PFSK-1 (cell line): ENCODE measurements around the gene DHX15.

Experiments used
- FOXP2 ChIP-seq: optimal IDR thresholded peaks from 2 replicates; pipeline ENCODE3; 2011; ENCODE audit warnings: borderline replicate concordance, control low read depth, inconsistent platforms; ENCODE audit not compliant: insufficient read depth; ENCODE audit errors: extremely low read length, extremely low read depth
- POLR2AphosphoS5 ChIP-seq: IDR thresholded peaks from 2 replicates; pipeline ENCODE4 v1.6.1; 2012; ENCODE audit warnings: low read depth, mild to moderate bottlenecking, control low read depth, low read length, moderate library complexity
- REST ChIP-seq, 2 experiments: IDR thresholded peaks; 2 replicates each; pipeline versions ENCODE4 v1.6.1 to v1.8.0; 2011 to 2012; ENCODE audit warnings: low read depth in 2 of 2, low read length in 2 of 2, control low read depth in 1 of 2, inconsistent platforms in 1 of 2, mild to moderate bottlenecking in 1 of 2, moderate library complexity in 1 of 2; ENCODE audit not compliant: insufficient read depth in 1 of 2
- SIN3A ChIP-seq: IDR thresholded peaks from 2 replicates; pipeline ENCODE4 v1.6.1; 2012; ENCODE audit warnings: mild to moderate bottlenecking, low read length, moderate library complexity, borderline replicate concordance; ENCODE audit not compliant: insufficient read depth
- TAF1 ChIP-seq: IDR thresholded peaks from 2 replicates; pipeline ENCODE4 v1.6.1; 2012; ENCODE audit warnings: low read length, control low read depth, borderline replicate concordance; ENCODE audit not compliant: insufficient read depth

DHX15 gene

GRCh38 chr4:24607334-24607733 lies 23.0 kb upstream of the DHX15 start:
- TF ChIP-seq TAF1 (no peak), FOXP2 (no peak), SIN3A (no peak), POLR2AphosphoS5 (no peak), REST (IDR thresholded peaks at IDR 0.05; ENCODE audit: insufficient read depth in 1 of 2, low read depth in 2 of 2, low read length in 2 of 2) (no peak)

- TF ChIP-seq TAF1 (no peak), REST (IDR thresholded peaks at IDR 0.05; ENCODE audit: insufficient read depth in 1 of 2, low read depth in 2 of 2, low read length in 2 of 2) (no peak), POLR2AphosphoS5 (no peak), SIN3A (no peak), FOXP2 (no peak)
These were observed 20.9 kb upstream of the DHX15 start for GRCh38 chr4:24605216-24605615.

DNA sequence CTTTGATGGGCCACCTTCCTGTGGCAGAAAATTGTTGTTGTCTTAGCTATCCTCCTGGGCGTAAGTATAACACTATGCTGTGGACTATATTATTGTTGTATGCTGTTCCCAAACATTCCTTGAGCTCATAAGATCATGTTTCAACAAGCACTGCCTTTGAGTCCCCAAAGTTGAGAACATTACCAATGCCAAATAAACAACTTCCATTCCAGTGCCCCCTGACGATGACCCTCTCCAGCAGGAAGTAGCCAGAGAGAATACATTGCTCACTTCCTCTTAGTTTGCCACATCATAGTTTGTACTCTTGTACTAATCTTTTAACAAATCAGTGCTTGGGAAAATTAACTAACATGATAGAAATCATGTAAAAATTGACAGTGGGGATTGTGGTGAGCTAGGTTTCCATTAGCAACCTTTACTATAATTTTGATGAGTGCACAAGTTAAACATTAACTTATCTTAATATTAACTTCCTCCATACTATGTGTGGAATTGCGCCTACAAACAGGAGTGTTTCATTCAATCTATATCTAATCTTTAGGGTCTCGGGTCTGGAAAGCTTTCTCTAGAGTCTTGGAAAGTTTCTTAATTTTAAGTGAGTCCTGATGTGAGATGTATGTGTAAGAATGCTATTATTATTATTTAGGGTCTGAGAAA lies 20.3 kb upstream of the DHX15 start:
- TF ChIP-seq POLR2AphosphoS5 (no peak), SIN3A (no peak), FOXP2 (no peak)

DNA sequence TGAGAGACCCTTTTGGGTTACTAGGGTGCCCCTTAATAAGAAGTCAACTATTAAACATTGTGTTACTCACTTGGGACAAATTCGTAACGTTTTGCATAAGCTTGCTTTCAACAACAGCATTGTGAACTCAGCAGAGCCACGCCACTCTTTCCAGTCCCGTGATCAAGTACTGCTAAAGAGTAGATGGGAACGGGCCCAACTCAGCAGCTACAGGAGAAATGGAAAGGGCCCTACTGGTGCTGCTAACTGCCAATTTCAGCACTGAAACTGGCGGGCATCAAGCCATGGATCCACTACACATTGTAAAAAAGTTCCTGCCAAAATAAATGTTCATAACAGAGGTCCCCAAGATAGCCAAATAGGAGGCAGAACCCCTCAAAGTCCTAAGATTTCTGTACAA lies 19.0 kb upstream of the DHX15 start:
- no peak for TF ChIP-seq FOXP2
- no peak for TF ChIP-seq TAF1
- TF ChIP-seq REST (IDR thresholded peaks at IDR 0.05; ENCODE audit: insufficient read depth in 1 of 2, low read depth in 2 of 2, low read length in 2 of 2) = no peak
- TF ChIP-seq POLR2AphosphoS5 = no peak
- TF ChIP-seq SIN3A = no peak

DNA sequence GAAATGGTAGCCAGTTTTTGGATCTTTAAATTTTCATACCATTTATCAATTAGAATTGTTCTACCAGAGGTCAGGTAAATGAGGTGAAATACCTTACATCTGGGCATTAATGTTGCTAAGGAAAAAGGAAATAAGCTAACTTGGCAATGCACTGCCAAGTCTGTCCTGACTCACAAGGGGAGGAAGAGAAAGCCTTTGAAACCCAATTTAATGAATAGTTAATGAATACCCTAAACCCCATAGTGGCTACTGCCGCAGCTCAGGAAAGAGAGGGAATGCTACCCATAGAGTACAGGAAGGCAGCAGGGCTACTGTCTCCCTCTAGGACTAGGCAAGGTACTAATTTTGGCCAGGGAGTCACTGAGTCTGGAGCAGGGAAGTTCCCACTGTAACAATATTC lies 16.8 kb upstream of the DHX15 start:
- TF ChIP-seq FOXP2 (no peak), SIN3A (no peak), POLR2AphosphoS5 (no peak)

DNA sequence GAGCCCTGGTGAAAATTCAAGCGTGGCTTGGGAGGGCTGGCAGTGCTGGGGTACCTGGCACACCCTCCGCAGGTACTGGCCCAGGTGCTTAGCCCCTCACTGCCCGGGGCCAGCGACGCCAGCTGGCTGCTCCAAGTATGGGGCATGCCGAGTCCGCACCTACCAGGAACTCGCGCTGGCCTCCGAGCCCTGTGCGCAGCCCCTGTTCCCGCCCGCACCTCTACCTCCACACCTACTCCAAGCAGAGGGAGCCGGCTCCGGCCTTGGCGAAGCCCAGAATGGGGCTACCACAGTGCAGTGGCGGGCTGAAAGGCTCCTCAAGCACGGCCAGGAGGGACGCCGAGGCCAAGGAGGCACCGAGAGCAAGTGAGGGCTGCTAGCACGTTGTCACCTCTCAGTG lies 14.9 kb upstream of the DHX15 start:
- no peak for TF ChIP-seq REST (IDR thresholded peaks at IDR 0.05; ENCODE audit: insufficient read depth in 1 of 2, low read depth in 2 of 2, low read length in 2 of 2)
- TF ChIP-seq TAF1 = no peak
- no peak for TF ChIP-seq FOXP2
- no peak for TF ChIP-seq POLR2AphosphoS5
- no peak for TF ChIP-seq SIN3A
